K562 (cell line): ENCODE results near the gene MARK2. TPM values are rescaled to one million over a fixed set of nuclear protein-coding genes. Genes with fewer than 3 reads are reported as not detected.

Experiments used
- ARID2 ChIP-seq: fragments of 450-650 bp; IDR thresholded peaks from 2 replicates; pipeline ENCODE4 v1.6.1; 2017; ENCODE audit warnings: antibody characterized with exemption, mild to moderate bottlenecking
- CAMTA2 ChIP-seq: fragments of 250-450 bp; sonication (Bioruptor Pico); conservative IDR thresholded peaks from 2 replicates; pipeline ENCODE4 v1.5.1; 2022
- COPS2 ChIP-seq: fragments of 450-650 bp; conservative IDR thresholded peaks from 2 replicates; pipeline ENCODE4 v1.6.1; 2016; ENCODE audit warnings: mild to moderate bottlenecking, moderate library complexity
- CREM ChIP-seq: IDR thresholded peaks from 2 replicates; pipeline ENCODE4 v1.6.1; 2014; ENCODE audit warnings: antibody characterized with exemption, low read depth
- CTBP1 ChIP-seq: fragments of 450-650 bp; IDR thresholded peaks from 2 replicates; pipeline ENCODE4 v1.6.1; 2016; ENCODE audit warnings: borderline replicate concordance
- DEAF1 ChIP-seq: fragments of 450-650 bp; formaldehyde crosslinking; IDR thresholded peaks from 2 replicates; pipeline ENCODE4 v1.4.0; 2020; ENCODE audit warnings: mild to moderate bottlenecking, moderate library complexity
- HCFC1 ChIP-seq: IDR thresholded peaks from 2 replicates; pipeline ENCODE4 v1.6.1; 2012; ENCODE audit warnings: low read depth, low read length, improper control_type of control experiment
- HDAC1 ChIP-seq, 2 experiments: fragments of 450-650 bp; IDR thresholded peaks; 2 replicates each; pipeline ENCODE4 v1.6.1; 2016 to 2017; ENCODE audit warnings: inconsistent platforms in 1 of 2, mild to moderate bottlenecking in 1 of 2, moderate library complexity in 1 of 2
- JUND ChIP-seq, 2 experiments: IDR thresholded peaks; 2 replicates in 1 of 2; 3 replicates in 1 of 2; pipeline ENCODE4 v1.6.1; 2011; ENCODE audit warnings: borderline replicate concordance in 2 of 2, low read depth in 2 of 2, low read length in 2 of 2, improper control_type of control experiment in 1 of 2, missing biosample characterization in 1 of 2, missing genetic modification characterization in 1 of 2, missing genetic modification reagents in 1 of 2
- KLF6 ChIP-seq: fragments of 250-450 bp; sonication (Bioruptor Pico); IDR thresholded peaks from 2 replicates; pipeline ENCODE4 v1.4.0; 2020; ENCODE audit warnings: mild to moderate bottlenecking, moderate library complexity, borderline replicate concordance
- LCOR ChIP-seq: sonication (generic); formaldehyde crosslinking; IDR thresholded peaks from 2 replicates; pipeline ENCODE4 v1.8.0; 2022; ENCODE audit warnings: mild to moderate bottlenecking, missing genetic modification reagents
- MAZ ChIP-seq, 2 experiments: fragments of 450-650 bp in 1 of 2; sonication (generic) in 1 of 2; formaldehyde crosslinking; IDR thresholded peaks in 1 of 2; conservative IDR thresholded peaks in 1 of 2; 2 replicates each; pipeline versions ENCODE4 v1.4.0 to v1.5.0; 2020; ENCODE audit warnings: mild to moderate bottlenecking in 1 of 2, missing genetic modification reagents in 1 of 2
- MTA1 ChIP-seq: fragments of 450-650 bp; IDR thresholded peaks from 2 replicates; pipeline ENCODE4 v1.6.1; 2017; ENCODE audit warnings: borderline replicate concordance
- OTX1 ChIP-seq: fragments of 450-650 bp; formaldehyde crosslinking; IDR thresholded peaks from 2 replicates; pipeline ENCODE4 v1.4.0; 2022; ENCODE audit warnings: mild to moderate bottlenecking
- PTBP1 ChIP-seq: fragments of 200-400 bp; formaldehyde crosslinking; IDR thresholded peaks from 2 replicates; pipeline ENCODE4 v1.6.1; 2017; ENCODE audit warnings: low read depth, low read length
- RAD21 ChIP-seq, 2 experiments: fragments of 250-450 bp in 1 of 2; fragments of 450-650 bp in 1 of 2; sonication (Bioruptor Pico) in 1 of 2; formaldehyde crosslinking in 1 of 2; IDR thresholded peaks in 1 of 2; conservative IDR thresholded peaks in 1 of 2; 2 replicates each; pipeline versions ENCODE4 v1.4.0 to v1.8.0; 2020 to 2022; ENCODE audit warnings: mild to moderate bottlenecking in 2 of 2, moderate library complexity in 1 of 2
- RBM39 ChIP-seq: fragments of 200-400 bp; formaldehyde crosslinking; optimal IDR thresholded peaks from 2 replicates; pipeline ENCODE3; 2018; ENCODE audit warnings: low read depth, low read length
- RCOR1 ChIP-seq, 2 experiments: IDR thresholded peaks; 2 replicates each; pipeline ENCODE4 v1.6.1; 2012; ENCODE audit warnings: low read depth in 2 of 2, low read length in 2 of 2, borderline replicate concordance in 1 of 2, improper control_type of control experiment in 1 of 2
- SMC3 ChIP-seq: conservative IDR thresholded peaks from 2 replicates; pipeline ENCODE4 v1.6.1; 2011; ENCODE audit warnings: low read depth, low read length, improper control_type of control experiment; ENCODE audit not compliant: insufficient read depth
- SPI1 ChIP-seq: IDR thresholded peaks from 2 replicates; pipeline ENCODE4 v1.6.1; 2011; ENCODE audit warnings: low read depth, low read length, control low read depth, borderline replicate concordance
- ZNF146 ChIP-seq: IDR thresholded peaks from one replicate; pipeline ENCODE4 v1.6.1; 2018; ENCODE audit warnings: missing compliant biosample characterization; ENCODE audit not compliant: unreplicated experiment
- ZNF23 ChIP-seq: fragments of 250-450 bp; sonication (Bioruptor Pico); IDR thresholded peaks from 2 replicates; pipeline ENCODE4 v1.4.0; 2020; ENCODE audit warnings: mild to moderate bottlenecking
- polyA plus RNA-seq, 8 experiments: library from polyadenylated mRNA; depleted of rRNA in 4 of 8; stranded (reverse) in 5 of 8; unstranded in 3 of 8; fragments of >200 nt; fragmentation: Nextera tagmentation in 2 of 8; fragmentation: Illumina TruSeq in 1 of 8; extraction: Ambion mirVana in 2 of 8; extraction: Trizol in 1 of 8; gene quantifications; 2 replicates each; pipeline versions ENCODE4 v1.2.1 to v1.2.3, GENCODE V29; 2011 to 2014; ENCODE audit warnings: inconsistent platforms in 1 of 8, missing spikeins in 1 of 8
- total RNA-seq, 7 experiments: library from RNA; depleted of rRNA in 6 of 7; stranded (reverse); fragments of >200 nt in 6 of 7; fragmentation: Illumina TruSeq in 2 of 7; extraction: Trizol in 2 of 7; gene quantifications; 2 replicates each; pipeline versions ENCODE4 v1.2.1 to v1.2.3, GENCODE V29; 2011 to 2021; ENCODE audit warnings: low replicate concordance in 1 of 7
- TF ChIP-seq, protein P1 (sequence below): sonication (generic); formaldehyde crosslinking; IDR thresholded peaks from 2 replicates; pipeline ENCODE4 v1.8.0; 2022; ENCODE audit warnings: missing genetic modification reagents, mild to moderate bottlenecking, moderate library complexity, borderline replicate concordance
- TF ChIP-seq, protein P2 (sequence below), 3 experiments: IDR thresholded peaks in 2 of 3; conservative IDR thresholded peaks in 1 of 3; 2 replicates each; pipeline ENCODE4 v1.5.1; 2011 to 2012; ENCODE audit warnings: low read length in 3 of 3, mild to moderate bottlenecking in 3 of 3, control low read depth in 2 of 3, improper control_type of control experiment in 1 of 3, inconsistent platforms in 1 of 3, low read depth in 1 of 3, mixed read lengths in 1 of 3, moderate library complexity in 1 of 3; ENCODE audit not compliant: insufficient read depth in 2 of 3

The MARK2 gene
- total and polyA plus RNA-seq, 9 of the 15 experiments (the other 6 are each of a cell fraction or from before 2014, with no cell fraction given) = 0.32 to 43.5 (median 15.1) TPM

GRCh38 chr11:63837027-63837688 is 1.8 kb upstream of the MARK2 start (continued):
- TF ChIP-seq, protein P1, sequence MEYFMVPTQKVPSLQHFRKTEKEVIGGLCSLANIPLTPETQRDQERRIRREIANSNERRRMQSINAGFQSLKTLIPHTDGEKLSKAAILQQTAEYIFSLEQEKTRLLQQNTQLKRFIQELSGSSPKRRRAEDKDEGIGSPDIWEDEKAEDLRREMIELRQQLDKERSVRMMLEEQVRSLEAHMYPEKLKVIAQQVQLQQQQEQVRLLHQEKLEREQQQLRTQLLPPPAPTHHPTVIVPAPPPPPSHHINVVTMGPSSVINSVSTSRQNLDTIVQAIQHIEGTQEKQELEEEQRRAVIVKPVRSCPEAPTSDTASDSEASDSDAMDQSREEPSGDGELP (CRISPR knock-in tag) = 0 out of 2 replicates have a peak, but pooled peaks have one; percentile 11
- TF ChIP-seq KLF6 (CRISPR knock-in tag) (0 out of 2 replicates have a peak, but pooled peaks have one; percentile 49), CTBP1 (peak; percentile 61), CREM (no peak), ZNF146 (no peak), RAD21 (CRISPR knock-in tag; conservative IDR thresholded peaks at IDR 0.05 in 1 of 2, IDR thresholded peaks at IDR 0.05 in 1 of 2) (peak; percentile 90 to 97), JUND (IDR thresholded peaks at IDR 0.05; ENCODE audit: borderline replicate concordance, low read depth, low read length) (no peak), JUND (tag; IDR thresholded peaks at IDR 0.05; ENCODE audit: borderline replicate concordance, low read depth, low read length) (no peak; the same call in 2 of the 3 replicates), DEAF1 (CRISPR knock-in tag) (peak; percentile 94), PTBP1 (no peak), SMC3 (peak; percentile 94), RBM39 (peak; percentile 33), RCOR1 (IDR thresholded peaks at IDR 0.05; ENCODE audit: borderline replicate concordance in 1 of 2, low read depth in 2 of 2, low read length in 2 of 2) (0 out of 4 replicates have a peak, but pooled peaks of 1 of the 2 experiments have one; percentile 9), HDAC1 (IDR thresholded peaks at IDR 0.05) (no peak), CAMTA2 (CRISPR knock-in tag) (no peak), OTX1 (CRISPR knock-in tag) (0 out of 2 replicates have a peak, but pooled peaks have one; percentile 11), ARID2 (peak; percentile 94), ZNF23 (CRISPR knock-in tag) (0 out of 2 replicates have a peak, but pooled peaks have one; percentile 44), MAZ (CRISPR knock-in tag; conservative IDR thresholded peaks at IDR 0.05 in 1 of 2, IDR thresholded peaks at IDR 0.05 in 1 of 2) (peak in 1 of 2 experiments; percentile 69; a peak in 2 of 4 replicates), SPI1 (no peak), COPS2 (no peak), LCOR (peak; percentile 78; the same call in 1 of the 2 replicates), MTA1 (peak; percentile 46; the same call in 1 of the 2 replicates), HCFC1 (0 out of 2 replicates have a peak, but pooled peaks have one; percentile 21)
- TF ChIP-seq, protein P2, sequence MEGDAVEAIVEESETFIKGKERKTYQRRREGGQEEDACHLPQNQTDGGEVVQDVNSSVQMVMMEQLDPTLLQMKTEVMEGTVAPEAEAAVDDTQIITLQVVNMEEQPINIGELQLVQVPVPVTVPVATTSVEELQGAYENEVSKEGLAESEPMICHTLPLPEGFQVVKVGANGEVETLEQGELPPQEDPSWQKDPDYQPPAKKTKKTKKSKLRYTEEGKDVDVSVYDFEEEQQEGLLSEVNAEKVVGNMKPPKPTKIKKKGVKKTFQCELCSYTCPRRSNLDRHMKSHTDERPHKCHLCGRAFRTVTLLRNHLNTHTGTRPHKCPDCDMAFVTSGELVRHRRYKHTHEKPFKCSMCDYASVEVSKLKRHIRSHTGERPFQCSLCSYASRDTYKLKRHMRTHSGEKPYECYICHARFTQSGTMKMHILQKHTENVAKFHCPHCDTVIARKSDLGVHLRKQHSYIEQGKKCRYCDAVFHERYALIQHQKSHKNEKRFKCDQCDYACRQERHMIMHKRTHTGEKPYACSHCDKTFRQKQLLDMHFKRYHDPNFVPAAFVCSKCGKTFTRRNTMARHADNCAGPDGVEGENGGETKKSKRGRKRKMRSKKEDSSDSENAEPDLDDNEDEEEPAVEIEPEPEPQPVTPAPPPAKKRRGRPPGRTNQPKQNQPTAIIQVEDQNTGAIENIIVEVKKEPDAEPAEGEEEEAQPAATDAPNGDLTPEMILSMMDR (IDR thresholded peaks at IDR 0.05 in 2 of 3, conservative IDR thresholded peaks at IDR 0.05 in 1 of 3; ENCODE audit: insufficient read depth in 2 of 3, low read depth in 1 of 3, low read length in 3 of 3) = peak; percentile 81 to 90 (median 90)
